DND-41 (cell line): ENCODE results near the gene CRTC3.
A peak's percentile ranks its signal among the peaks of the same experiment; 100 is the strongest.

Source experiments
- ATAC-seq: fragments of 200-7000 bp; cut with Tn5 transposase; 3 replicates; pipeline ENCODE4 v1.9.1; 2021; ENCODE audit warnings: low read depth; ENCODE audit not compliant: insufficient read depth
- DNase-seq: peaks from one replicate; pipeline ENCODE4 v3.0.0-alpha.2; 2020
- H2AFZ ChIP-seq: 2 replicates; pipeline ENCODE4 v1.6.0; 2012; ENCODE audit warnings: low read depth, low read length
- H3K27ac ChIP-seq: 2 replicates; pipeline ENCODE4 v1.5.1; 2012; ENCODE audit warnings: low read length, inconsistent platforms
- H3K27me3 ChIP-seq: fragments of 200-600 bp; sonication (generic); 2 replicates; pipeline ENCODE4 v1.6.0; 2012; ENCODE audit warnings: low read length, mild to moderate bottlenecking, inconsistent platforms; ENCODE audit not compliant: insufficient read depth, poor library complexity
- H3K36me3 ChIP-seq: 2 replicates; pipeline ENCODE4 v1.5.1; 2012; ENCODE audit warnings: low read length, inconsistent platforms; ENCODE audit not compliant: insufficient read depth
- H3K4me1 ChIP-seq: 2 replicates; pipeline ENCODE4 v1.5.1; 2012; ENCODE audit warnings: mild to moderate bottlenecking, low read length; ENCODE audit not compliant: insufficient read depth
- H3K4me2 ChIP-seq: 2 replicates; pipeline ENCODE4 v1.6.0; 2012; ENCODE audit warnings: mild to moderate bottlenecking, moderate library complexity, low read length, inconsistent platforms; ENCODE audit not compliant: insufficient read depth
- H3K4me3 ChIP-seq, 2 experiments: fragments of 200-600 bp in 1 of 2; shearing (Covaris generic) in 1 of 2; 2 replicates each; pipeline ENCODE4 v1.5.1; 2012 to 2016; ENCODE audit warnings: inconsistent platforms in 2 of 2, low read length in 2 of 2, mild to moderate bottlenecking in 2 of 2, low read depth in 1 of 2, moderate library complexity in 1 of 2
- H3K79me2 ChIP-seq: 2 replicates; pipeline ENCODE4 v1.6.0; 2012; ENCODE audit warnings: low read length, inconsistent platforms; ENCODE audit not compliant: insufficient read depth
- H3K9ac ChIP-seq: 2 replicates; pipeline ENCODE4 v1.6.0; 2012; ENCODE audit warnings: low read depth, mild to moderate bottlenecking, inconsistent platforms, low read length, moderate library complexity
- H3K9me3 ChIP-seq: 2 replicates; pipeline ENCODE4 v1.5.1; 2012; ENCODE audit warnings: low read length, moderate library complexity, mild to moderate bottlenecking, inconsistent platforms; ENCODE audit not compliant: insufficient read depth, severe bottlenecking
- H4K20me1 ChIP-seq: 2 replicates; pipeline ENCODE4 v1.6.0; 2012; ENCODE audit warnings: low read length; ENCODE audit not compliant: insufficient read depth
- EZH2 ChIP-seq: IDR thresholded peaks from 3 replicates; pipeline ENCODE4 v1.6.1; 2012; ENCODE audit warnings: borderline replicate concordance, low read depth, mild to moderate bottlenecking, moderate library complexity, low read length, inconsistent platforms; ENCODE audit not compliant: severe bottlenecking
- TF ChIP-seq, protein P1 (sequence below): IDR thresholded peaks from 2 replicates; pipeline ENCODE4 v1.5.1; 2012; ENCODE audit warnings: borderline replicate concordance, low read length, moderate library complexity, mild to moderate bottlenecking; ENCODE audit not compliant: poor library complexity, severe bottlenecking; ENCODE audit errors: extremely low read depth

The CRTC3 gene

DNA sequence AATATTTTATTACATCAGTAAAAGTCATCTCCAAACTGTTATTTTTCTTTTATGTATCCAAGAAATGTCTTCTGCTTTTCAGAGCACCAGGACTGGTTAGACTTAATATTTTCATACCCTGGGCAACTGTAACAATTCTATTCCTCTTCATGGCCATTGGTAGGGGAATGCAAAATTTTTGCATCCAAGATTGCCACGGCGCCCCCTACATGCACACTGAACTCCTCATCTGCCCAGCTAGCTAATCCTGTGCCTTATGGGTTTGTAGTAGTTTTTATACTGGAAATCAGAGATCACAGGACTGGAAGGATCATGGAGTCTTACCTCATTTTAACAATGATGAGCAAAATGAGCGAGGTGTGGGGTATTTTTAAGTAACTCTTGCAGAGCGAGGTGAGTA, 74.2 kb downstream of the CRTC3 start:
- Histone ChIP-seq H3K27me3 (no peaks in the 10 kb centered on the region), H3K79me2 (no peaks in the 10 kb centered on the region), H3K4me1 (no peaks in the 10 kb centered on the region), H4K20me1 (no peaks in the 10 kb centered on the region), H3K36me3 (peaks cover 17% of the 10 kb centered on the region), H3K4me2 (no peak overlapping the region), H3K27ac (no peak overlapping the region), H2AFZ (no peak overlapping the region), H3K4me3 (no peak overlapping the region), H3K9me3 (no peaks in the 10 kb centered on the region), H3K9ac (no peak overlapping the region)
- no peak for ATAC-seq
- peak; percentile 30 for DNase-seq
- no peak for TF ChIP-seq EZH2
- TF ChIP-seq, protein P1, sequence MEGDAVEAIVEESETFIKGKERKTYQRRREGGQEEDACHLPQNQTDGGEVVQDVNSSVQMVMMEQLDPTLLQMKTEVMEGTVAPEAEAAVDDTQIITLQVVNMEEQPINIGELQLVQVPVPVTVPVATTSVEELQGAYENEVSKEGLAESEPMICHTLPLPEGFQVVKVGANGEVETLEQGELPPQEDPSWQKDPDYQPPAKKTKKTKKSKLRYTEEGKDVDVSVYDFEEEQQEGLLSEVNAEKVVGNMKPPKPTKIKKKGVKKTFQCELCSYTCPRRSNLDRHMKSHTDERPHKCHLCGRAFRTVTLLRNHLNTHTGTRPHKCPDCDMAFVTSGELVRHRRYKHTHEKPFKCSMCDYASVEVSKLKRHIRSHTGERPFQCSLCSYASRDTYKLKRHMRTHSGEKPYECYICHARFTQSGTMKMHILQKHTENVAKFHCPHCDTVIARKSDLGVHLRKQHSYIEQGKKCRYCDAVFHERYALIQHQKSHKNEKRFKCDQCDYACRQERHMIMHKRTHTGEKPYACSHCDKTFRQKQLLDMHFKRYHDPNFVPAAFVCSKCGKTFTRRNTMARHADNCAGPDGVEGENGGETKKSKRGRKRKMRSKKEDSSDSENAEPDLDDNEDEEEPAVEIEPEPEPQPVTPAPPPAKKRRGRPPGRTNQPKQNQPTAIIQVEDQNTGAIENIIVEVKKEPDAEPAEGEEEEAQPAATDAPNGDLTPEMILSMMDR = peak; percentile 63

DNA sequence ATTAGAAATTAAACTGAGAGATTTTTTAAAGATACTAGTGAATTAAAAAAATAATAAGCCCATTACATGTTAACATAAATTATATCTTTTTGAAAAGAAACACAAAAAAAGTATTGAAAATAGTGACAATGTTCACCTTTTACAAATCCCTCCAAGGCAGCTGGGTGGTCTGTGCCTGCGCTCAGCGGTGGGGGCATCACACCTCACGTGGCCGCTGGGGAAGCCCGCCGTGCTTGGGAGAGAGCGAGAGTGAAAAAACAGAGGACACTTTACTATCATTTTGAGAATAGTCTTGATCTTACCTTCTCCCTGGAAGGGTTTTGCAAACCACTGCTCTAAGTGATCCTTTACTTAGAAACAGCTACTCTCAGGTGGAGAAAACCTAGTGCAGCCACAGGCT, 76.9 kb downstream of the CRTC3 start:
- Histone ChIP-seq H3K4me3 (no peak overlapping the region), H3K9me3 (no peaks in the 10 kb centered on the region), H4K20me1 (no peaks in the 10 kb centered on the region), H3K36me3 (peaks cover 7% of the 10 kb centered on the region), H3K79me2 (no peaks in the 10 kb centered on the region), H2AFZ (no peak overlapping the region), H3K27ac (no peak overlapping the region), H3K4me1 (no peaks in the 10 kb centered on the region), H3K9ac (no peak overlapping the region), H3K4me2 (no peak overlapping the region), H3K27me3 (no peaks in the 10 kb centered on the region)
- no peak for TF ChIP-seq EZH2
- TF ChIP-seq, protein P1 = no peak
- no peak for ATAC-seq
- DNase-seq = no peak

DNA sequence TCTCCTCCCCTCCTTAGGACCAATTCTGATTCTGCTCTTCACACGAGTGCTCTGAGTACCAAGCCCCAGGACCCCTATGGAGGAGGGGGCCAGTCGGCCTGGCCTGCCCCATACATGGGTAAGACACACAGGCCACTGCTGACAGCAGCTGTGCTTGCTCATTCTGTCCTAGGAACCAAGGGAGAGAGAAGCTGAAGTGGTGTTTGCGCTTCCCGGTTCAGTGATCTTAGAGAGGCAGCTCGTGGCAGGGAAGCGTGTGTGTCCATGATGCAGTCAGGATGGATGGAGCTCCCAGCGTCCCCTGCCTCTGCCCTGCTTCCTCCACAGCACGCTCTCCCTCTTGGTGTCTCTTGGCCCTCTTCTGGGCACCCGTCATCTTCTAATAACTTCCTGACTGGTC, 77.6 kb downstream of the CRTC3 start:
- H3K79me2 ChIP-seq = no peaks in the 10 kb centered on the region
- no peak overlapping the region for H3K27ac ChIP-seq
- H3K4me2 ChIP-seq = no peak overlapping the region
- H3K9ac ChIP-seq = no peak overlapping the region
- H3K4me3 ChIP-seq = no peak overlapping the region
- H3K4me1 ChIP-seq = no peaks in the 10 kb centered on the region
- no peaks in the 10 kb centered on the region for H3K27me3 ChIP-seq
- H4K20me1 ChIP-seq = no peaks in the 10 kb centered on the region
- DNase-seq = no peak
- TF ChIP-seq, protein P1 = no peak
- no peak for TF ChIP-seq EZH2
- no peak for ATAC-seq
- peaks cover 9% of the 10 kb centered on the region for H3K36me3 ChIP-seq
- no peak overlapping the region for H2AFZ ChIP-seq
- H3K9me3 ChIP-seq = no peaks in the 10 kb centered on the region
